GM18508 (cell line): ENCODE results near the gene ENDOD1.

ENCODE experiments used
- ATAC-seq: cut with Tn5 transposase; IDR thresholded peaks from one replicate; pipeline ENCODE4 v1.9.1; 2021; ENCODE audit warnings: moderate number of reproducible peaks; ENCODE audit not compliant: insufficient read depth, unreplicated experiment

Gene ENDOD1

GRCh38 chr11:95156916-95157541, 67.4 kb downstream of the ENDOD1 start:
- ATAC-seq: no peak

DNA sequence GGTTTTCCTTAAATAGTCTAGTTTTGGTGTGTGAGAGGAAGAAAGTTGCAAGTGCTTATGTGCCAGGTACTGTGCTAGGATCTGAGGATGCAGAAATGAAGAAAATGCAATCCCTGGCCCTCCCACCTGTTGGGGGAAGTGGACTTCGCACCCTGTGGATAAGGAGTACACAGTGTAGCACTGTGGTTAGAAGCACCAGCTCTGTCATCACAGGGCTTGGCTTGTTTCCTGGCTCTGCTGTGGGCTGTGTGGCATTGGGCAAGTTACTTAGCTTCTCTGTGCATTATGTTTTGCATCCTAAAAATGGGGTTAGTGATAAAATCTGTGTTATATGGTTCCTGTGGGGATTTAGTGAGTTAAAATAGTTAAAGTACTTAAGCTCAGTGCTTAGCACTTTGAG, 68.2 kb downstream of the ENDOD1 start:
- no peak for ATAC-seq

GRCh38 chr11:95161248-95161647, 71.6 kb downstream of the ENDOD1 start:
- ATAC-seq: no peak

DNA sequence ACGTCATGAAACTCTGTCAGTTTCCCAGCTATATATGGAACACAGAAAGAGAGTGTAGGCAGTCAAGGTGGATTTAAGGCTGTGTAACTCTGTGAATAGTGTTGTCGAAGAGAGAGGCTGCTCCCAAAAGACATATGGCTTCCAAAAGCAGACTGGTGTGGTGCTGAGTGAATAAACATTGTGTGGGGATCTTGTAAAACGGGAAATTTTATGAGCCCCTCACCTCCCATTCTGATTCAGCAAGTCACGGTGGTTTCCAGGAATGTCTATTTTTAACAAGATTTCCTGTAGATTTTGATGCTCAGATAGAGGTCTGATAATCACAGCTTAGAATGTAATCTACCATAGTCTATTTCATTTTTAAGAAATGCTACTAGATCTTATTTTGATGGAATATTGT, 73.5 kb downstream of the ENDOD1 start:
- ATAC-seq: no peak

GRCh38 chr11:95165638-95166037, 76.0 kb downstream of the ENDOD1 start:
- no peak for ATAC-seq

- ATAC-seq: no peak
Measured at GRCh38 chr11:95166781-95167180, 77.1 kb downstream of the ENDOD1 start.

- no peak for ATAC-seq
Measured at GRCh38 chr11:95170294-95170693, 80.6 kb downstream of the ENDOD1 start.

- ATAC-seq: no peak
Measured at GRCh38 chr11:95175818-95176380, 86.3 kb downstream of the ENDOD1 start.
